Breast epithelium (tissue), 4 donors: ENCODE data around the gene TIGD3. TPM values are rescaled to one million over a fixed set of nuclear protein-coding genes. Genes with fewer than 3 reads are reported as not detected.

Experiments used
- DNase-seq, 2 donors: peaks; one replicate each; pipeline ENCODE4 v3.0.0-alpha.2; 2019; ENCODE audit warnings: low spot score in 2 of 2
- H3K27ac ChIP-seq, 2 donors: fragments of 200-600 bp; sonication (generic) in 1 of 2; one replicate each; pipeline ENCODE4 v1.5.1; 2016 to 2019; ENCODE audit warnings: mild to moderate bottlenecking in 1 of 2
- H3K27me3 ChIP-seq, 2 donors: fragments of 200-600 bp; sonication (generic) in 1 of 2; one replicate each; pipeline versions ENCODE4 v1.5.1 to v1.6.0; 2017 to 2019; ENCODE audit warnings: control low read depth in 1 of 2, mild to moderate bottlenecking in 1 of 2
- H3K36me3 ChIP-seq: fragments of 200-600 bp; one replicate; pipeline ENCODE4 v1.5.1; 2019
- H3K4me1 ChIP-seq, 2 donors: fragments of 200-600 bp; sonication (generic); one replicate each; pipeline ENCODE4 v1.5.1; 2016 to 2019; ENCODE audit warnings: control low read depth in 1 of 2
- H3K4me3 ChIP-seq, 3 donors: fragments of 200-600 bp; sonication (generic); 1 replicate in 2 of 3; 2 replicates in 1 of 3; pipeline ENCODE4 v1.5.1; 2016 to 2019; ENCODE audit warnings: mild to moderate bottlenecking in 3 of 3, moderate library complexity in 2 of 3
- H3K9me3 ChIP-seq, 2 donors: fragments of 200-600 bp; sonication (generic) in 1 of 2; one replicate each; pipeline ENCODE4 v1.5.1; 2016 to 2019; ENCODE audit warnings: control low read depth in 1 of 2
- CTCF ChIP-seq, 3 donors: fragments of 450-650 bp; IDR thresholded peaks; one replicate each; pipeline ENCODE4 v1.5.1; 2016 to 2017; ENCODE audit warnings: antibody characterized with exemption in 3 of 3, mild to moderate bottlenecking in 3 of 3, moderate library complexity in 3 of 3
- POLR2A ChIP-seq: fragments of 450-650 bp; IDR thresholded peaks from one replicate; pipeline ENCODE4 v1.6.1; 2016; ENCODE audit warnings: antibody characterized with exemption, mild to moderate bottlenecking, moderate library complexity
- POLR2AphosphoS5 ChIP-seq, 3 donors: sonication (generic); formaldehyde crosslinking; IDR thresholded peaks; one replicate each; pipeline ENCODE4 v1.6.1; 2017; ENCODE audit warnings: antibody characterized with exemption in 3 of 3
- intact Hi-C: fragments of 100-400 bp; cut with DNase I; formaldehyde crosslinking; loops from one replicate; pipeline ENCODE4 v1.15.1; 2023; ENCODE audit warnings: low total_unique reads
- total RNA-seq, 3 donors: library from RNA; depleted of rRNA; stranded (reverse); fragments of >200 nt; gene quantifications; one replicate each; pipeline ENCODE4 v1.1.0, GENCODE V29; 2016

Gene TIGD3
- total RNA-seq, 3 donors from 2014 or later, result 0.29 to 1.3 TPM; not detected in 1

- peak; percentile 53 to 74 for DNase-seq
- TF ChIP-seq CTCF (IDR thresholded peaks at IDR 0.05) (peak; percentile 84 to 93 (median 90)), POLR2AphosphoS5 (IDR thresholded peaks at IDR 0.05) (peak in 2 of 3 donors; percentile 19 to 47), POLR2A (no peak)
These were observed 39.2 kb upstream of the TIGD3 start for GRCh38 chr11:65315204-65315865.

GRCh38 chr11:65315866-65316226 lies 38.7 kb upstream of the TIGD3 start:
- TF ChIP-seq CTCF (IDR thresholded peaks at IDR 0.05), result no peak
- no peak for TF ChIP-seq POLR2AphosphoS5 (IDR thresholded peaks at IDR 0.05)
- no peak for TF ChIP-seq POLR2A
- H3K36me3 ChIP-seq, result no peaks in the 10 kb centered on the region
- intact Hi-C loops, result loop anchor here (5.0 kb wide), 1 partner anchor 39 kb away; no protein-coding TSS in a partner anchor
- no peak for DNase-seq
- peak overlapping the region; percentile 87 to 99 (median 98) for H3K4me3 ChIP-seq
- H3K27me3 ChIP-seq, result no peaks in the 10 kb centered on the region
- no peaks in the 10 kb centered on the region for H3K9me3 ChIP-seq
- peaks cover 9 to 15% of the 10 kb centered on the region in 2 donors for H3K4me1 ChIP-seq
- peak overlapping the region; percentile 84 to 94 for H3K27ac ChIP-seq

More at GRCh38 chr11:65315204-65315865, 39.2 kb upstream of the TIGD3 start:
- H3K27ac ChIP-seq, result peak overlapping the region; percentile 84 to 94
- peaks cover 9 to 15% of the 10 kb centered on the region in 2 donors for H3K4me1 ChIP-seq
- no peaks in the 10 kb centered on the region for H3K27me3 ChIP-seq
- H3K36me3 ChIP-seq, result no peaks in the 10 kb centered on the region
- intact Hi-C loops, result loop anchor here (5.0 kb wide), 1 partner anchor 38 kb away; no protein-coding TSS in a partner anchor
- H3K4me3 ChIP-seq, result peak overlapping the region; percentile 87 to 99 (median 98)
- H3K9me3 ChIP-seq, result no peaks in the 10 kb centered on the region

- Histone ChIP-seq H3K27ac (peak overlapping the region; percentile 84 to 94), H3K27me3 (no peaks in the 10 kb centered on the region), H3K36me3 (no peaks in the 10 kb centered on the region), H3K4me3 (peak overlapping the region; percentile 87 to 99 (median 98)), H3K4me1 (peaks cover 9 to 15% of the 10 kb centered on the region in 2 donors), H3K9me3 (no peaks in the 10 kb centered on the region)
- intact Hi-C loops, result loop anchor here (5.0 kb wide), 1 partner anchor 39 kb away; no protein-coding TSS in a partner anchor
- TF ChIP-seq POLR2AphosphoS5 (IDR thresholded peaks at IDR 0.05) (peak in 1 of 3 donors; percentile 28), CTCF (IDR thresholded peaks at IDR 0.05) (no peak)
- DNase-seq, result no peak
These were observed 38.1 kb upstream of the TIGD3 start for GRCh38 chr11:65316227-65317024.

- H3K27me3 ChIP-seq, result no peaks in the 10 kb centered on the region
- TF ChIP-seq CTCF (IDR thresholded peaks at IDR 0.05) (no peak), POLR2AphosphoS5 (IDR thresholded peaks at IDR 0.05) (no peak)
- H3K9me3 ChIP-seq, result no peaks in the 10 kb centered on the region
- H3K4me3 ChIP-seq, result peak overlapping the region; percentile 87 to 99 (median 98)
- intact Hi-C loops, result loop anchor here (5.0 kb wide), 1 partner anchor 40 kb away; no protein-coding TSS in a partner anchor
- peaks cover 9 to 15% of the 10 kb centered on the region in 2 donors for H3K4me1 ChIP-seq
- H3K27ac ChIP-seq, result peak overlapping the region; percentile 84 to 94
- H3K36me3 ChIP-seq, result no peaks in the 10 kb centered on the region
- peak; percentile 75 to 78 for DNase-seq
These were observed 37.3 kb upstream of the TIGD3 start for GRCh38 chr11:65317025-65317786.
